HG03196 (cell line): ENCODE results near the gene ANKEF1.
"Not testable (repeated sequence)": the region's sequence is repeated elsewhere in the genome, so short reads cannot be mapped to it uniquely, and the experiment has no call there.

Experiments
- ATAC-seq: cut with Tn5 transposase; IDR thresholded peaks from one replicate; pipeline ENCODE4 v1.9.1; 2021; ENCODE audit not compliant: unreplicated experiment

Gene ANKEF1

DNA sequence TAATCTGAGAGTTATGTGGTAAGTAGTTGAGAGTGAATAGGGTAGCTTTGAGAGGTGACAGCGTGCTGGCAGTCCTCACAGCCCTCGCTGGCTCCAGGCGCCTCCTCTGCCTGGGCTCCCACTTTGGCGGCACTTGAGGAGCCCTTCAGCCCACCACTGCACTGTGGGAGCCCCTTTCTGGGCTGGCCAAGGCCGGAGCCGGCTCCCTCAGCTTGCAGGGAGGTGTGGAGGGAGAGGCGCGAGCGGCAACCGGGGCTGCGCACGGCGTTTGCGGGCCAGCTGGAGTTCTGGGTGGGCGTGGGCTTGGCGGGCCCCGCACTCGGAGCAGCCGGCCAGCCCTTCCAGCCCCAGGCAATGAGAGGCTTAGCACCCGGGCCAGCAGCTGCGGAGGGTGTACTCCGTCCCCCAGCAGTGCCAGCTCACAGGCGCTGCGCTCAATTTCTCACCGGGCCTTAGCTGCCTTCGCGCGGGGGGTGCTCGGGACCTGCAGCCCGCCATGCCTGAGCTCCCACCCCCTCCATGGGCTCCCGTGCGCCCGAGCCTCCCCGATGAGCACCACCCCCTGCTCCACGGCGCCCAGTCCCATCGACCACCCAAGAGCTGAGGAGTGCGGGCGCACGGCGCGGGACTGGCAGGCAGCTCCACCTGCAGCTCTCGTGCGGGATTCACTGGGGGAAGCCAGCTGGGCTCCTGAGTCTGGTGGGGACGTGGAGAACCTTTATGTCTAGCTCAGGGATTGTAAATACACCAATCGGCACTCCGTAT lies 3.2 kb upstream of the ANKEF1 start:
- not testable (repeated sequence) for ATAC-seq

DNA sequence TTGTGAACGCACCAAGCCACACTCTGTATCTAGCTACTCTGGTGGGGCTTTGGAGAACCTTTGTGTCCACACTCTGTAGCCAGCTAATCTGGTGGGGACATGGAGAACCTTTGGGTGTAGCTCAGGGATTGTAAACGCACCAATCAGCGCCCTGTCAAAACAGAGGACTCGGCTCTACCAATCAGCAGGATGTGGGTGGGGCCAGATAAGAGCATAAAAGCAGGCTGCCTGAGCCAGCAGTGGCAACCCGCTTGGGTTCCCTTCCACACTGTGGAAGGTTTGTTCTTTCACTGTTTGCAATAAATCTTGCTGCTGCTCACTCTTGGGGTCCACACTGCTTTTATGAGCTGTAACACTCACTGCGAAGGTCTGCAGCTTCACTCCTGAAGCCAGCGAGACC lies 2.5 kb upstream of the ANKEF1 start:
- not testable (repeated sequence) for ATAC-seq

GRCh38 chr20:10033905-10034650 lies 709 bp upstream of the ANKEF1 start:
- no peak for ATAC-seq

DNA sequence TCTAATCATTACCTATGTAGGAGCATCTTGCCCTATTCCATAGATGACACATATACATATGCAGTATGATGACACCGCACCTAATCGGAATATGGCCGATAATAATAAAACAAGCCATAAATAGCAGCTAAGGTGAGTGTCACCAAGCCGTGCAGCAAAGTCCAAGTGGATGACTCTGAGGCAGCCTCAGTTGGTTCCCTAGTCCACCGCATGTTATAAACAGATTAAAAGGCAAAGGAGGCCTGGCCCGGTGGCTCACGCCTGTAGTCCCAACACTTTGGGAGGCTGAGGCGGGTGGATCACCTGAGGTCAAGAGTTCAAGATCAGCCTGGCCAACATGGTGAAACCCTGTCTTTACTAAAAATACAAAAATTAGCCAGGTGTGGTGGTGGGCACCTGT lies 1.5 kb downstream of the ANKEF1 start:
- ATAC-seq = not testable (repeated sequence)

GRCh38 chr20:10040070-10040975 lies 5.5 kb downstream of the ANKEF1 start:
- no peak for ATAC-seq

DNA sequence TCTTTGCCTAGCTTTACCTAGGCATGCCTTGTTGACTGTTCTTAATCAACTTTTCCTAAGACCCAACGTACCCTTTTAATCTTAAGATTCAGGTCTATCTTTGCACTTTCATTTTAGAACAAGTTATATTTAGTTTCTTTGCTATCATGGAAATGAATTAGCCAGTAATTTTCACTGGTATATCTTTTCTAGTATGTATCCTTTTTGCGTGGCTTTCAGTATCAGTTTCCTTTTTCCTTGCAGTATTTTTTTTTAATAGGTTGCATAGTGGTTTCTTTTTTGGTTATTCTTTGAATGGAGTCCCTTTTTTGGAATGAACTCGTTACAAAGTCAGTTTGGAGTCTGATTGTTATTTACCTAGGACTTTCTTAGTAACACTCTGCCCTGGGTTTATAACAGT lies 7.3 kb downstream of the ANKEF1 start:
- no peak for ATAC-seq

GRCh38 chr20:10047427-10047826 lies 12.6 kb downstream of the ANKEF1 start:
- ATAC-seq = no peak

DNA sequence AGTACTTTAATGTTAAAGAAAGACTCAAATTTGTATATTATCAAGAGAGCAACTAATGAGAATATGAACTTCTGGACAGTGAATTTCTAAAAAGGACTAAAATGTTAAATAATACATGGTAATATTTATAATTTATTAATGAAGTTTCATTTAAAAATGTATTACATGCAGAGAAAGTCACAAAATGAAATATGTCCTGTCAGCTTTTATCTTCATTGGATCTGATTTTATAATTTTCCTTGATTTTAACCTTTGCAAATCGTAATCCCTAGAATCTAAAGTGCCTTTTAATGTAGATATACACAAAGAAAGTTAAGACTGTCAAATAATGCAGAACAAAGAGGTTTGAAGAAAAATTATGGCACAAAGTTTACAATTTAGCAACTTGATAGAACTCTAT lies 16.4 kb downstream of the ANKEF1 start:
- ATAC-seq = no peak

- no peak for ATAC-seq
These were observed 24.2 kb downstream of the ANKEF1 start for GRCh38 chr20:10059006-10059405.

GRCh38 chr20:10060226-10060625 lies 25.4 kb downstream of the ANKEF1 start:
- peak; percentile 85 for ATAC-seq

GRCh38 chr20:10061641-10062040 lies 26.9 kb downstream of the ANKEF1 start:
- no peak for ATAC-seq

DNA sequence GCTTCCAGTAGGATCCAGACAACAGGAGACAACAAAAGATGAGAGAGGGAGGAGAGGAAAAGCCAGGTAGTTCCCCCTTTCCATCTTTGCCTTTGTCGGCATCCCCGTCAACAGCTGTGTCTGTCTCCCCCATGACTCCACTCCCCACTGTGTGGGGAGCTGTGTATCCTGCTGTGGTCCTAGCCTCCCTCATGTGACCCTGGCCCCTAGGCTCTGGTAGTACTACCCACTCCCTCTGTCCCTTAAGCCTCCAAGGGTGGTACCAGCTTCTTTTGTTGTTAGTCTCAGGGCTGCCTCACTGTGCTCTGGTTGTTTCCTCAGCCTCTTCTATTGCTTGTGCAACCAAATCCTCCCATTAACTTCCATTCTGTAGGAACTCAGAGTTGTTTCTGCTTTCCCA lies 28.7 kb downstream of the ANKEF1 start:
- ATAC-seq = no peak

GRCh38 chr20:10064611-10065010 lies 29.8 kb downstream of the ANKEF1 start:
- no peak for ATAC-seq

- no peak for ATAC-seq
These were observed 30.5 kb downstream of the ANKEF1 start for GRCh38 chr20:10065154-10065833.

DNA sequence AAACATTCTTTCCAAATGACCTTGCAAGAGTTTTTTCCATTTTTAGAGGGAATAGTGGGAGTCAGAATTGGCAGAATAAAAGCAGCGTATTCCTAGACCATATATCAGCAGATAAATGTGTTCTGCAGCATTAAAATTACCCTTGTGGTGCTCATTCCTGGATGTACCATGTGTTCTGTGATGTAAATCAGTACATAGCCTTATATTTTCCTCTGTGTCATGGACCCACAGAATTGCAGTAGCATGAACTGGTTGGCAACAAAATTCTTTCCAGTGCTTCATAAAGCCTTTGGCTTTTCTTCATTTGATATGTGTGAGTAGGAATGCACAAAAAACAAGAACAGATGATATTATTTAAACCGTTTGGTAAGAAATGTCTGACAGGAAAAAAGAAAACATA lies 32.5 kb downstream of the ANKEF1 start:
- ATAC-seq = no peak

DNA sequence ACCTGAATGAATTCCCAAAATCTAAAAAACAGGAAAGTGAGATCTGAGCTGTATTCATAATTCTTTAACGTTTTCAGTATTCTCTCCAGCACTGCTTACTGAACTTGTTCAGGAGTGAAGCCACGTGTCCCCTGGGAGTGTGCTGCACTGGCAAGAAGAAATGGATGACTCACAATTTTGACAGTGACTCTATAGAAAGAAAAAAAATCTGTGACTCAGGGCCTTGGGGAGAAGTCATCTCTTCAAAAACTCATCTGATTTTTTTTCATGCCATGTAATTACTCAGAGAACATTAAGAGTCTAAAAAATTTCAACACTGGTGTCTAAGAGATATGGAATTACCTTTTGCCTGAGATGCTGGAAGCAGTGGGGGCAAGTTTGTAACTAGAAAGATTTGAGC lies 39.7 kb downstream of the ANKEF1 start:
- ATAC-seq = peak; percentile 59

DNA sequence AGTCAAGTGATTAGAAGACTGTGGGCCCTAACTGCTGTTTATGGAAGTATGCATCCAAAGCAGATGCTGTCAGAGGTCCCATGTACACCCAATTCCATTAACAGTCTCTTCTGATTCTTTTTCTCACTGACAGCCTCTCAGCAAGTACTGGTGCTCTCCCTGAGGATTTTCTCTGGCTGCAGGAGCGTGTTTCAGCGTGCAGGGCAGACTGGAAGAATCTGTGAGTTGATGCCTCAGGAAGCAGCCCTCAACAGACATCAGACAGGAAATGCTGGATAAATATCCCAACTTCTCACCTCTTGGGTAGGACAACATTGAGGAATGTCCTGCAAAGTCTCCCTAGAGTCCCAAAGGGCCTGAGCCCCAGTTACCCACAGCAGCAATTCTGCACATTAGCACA lies 40.8 kb downstream of the ANKEF1 start:
- ATAC-seq = no peak

GRCh38 chr20:10076126-10077080 lies 41.6 kb downstream of the ANKEF1 start:
- no peak for ATAC-seq

DNA sequence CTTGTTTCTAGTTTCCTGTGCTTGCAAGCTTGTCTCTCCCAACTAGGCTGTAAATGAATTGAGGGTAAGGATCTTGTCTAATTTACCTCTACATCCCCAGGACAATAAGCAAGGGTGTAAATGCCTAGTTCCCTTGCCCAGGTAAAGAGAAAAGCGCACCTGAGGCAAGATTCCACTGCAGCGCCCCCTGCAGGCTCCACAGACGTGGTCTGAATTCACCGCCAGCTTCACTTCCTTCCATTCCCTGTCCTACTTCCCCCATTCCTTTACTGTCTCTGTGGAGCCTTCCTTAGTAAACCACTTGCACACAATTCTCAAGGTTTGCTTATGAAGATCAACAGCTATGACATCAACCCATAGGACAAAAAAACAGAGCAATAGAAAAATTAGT lies 42.3 kb downstream of the ANKEF1 start:
- no peak for ATAC-seq

DNA sequence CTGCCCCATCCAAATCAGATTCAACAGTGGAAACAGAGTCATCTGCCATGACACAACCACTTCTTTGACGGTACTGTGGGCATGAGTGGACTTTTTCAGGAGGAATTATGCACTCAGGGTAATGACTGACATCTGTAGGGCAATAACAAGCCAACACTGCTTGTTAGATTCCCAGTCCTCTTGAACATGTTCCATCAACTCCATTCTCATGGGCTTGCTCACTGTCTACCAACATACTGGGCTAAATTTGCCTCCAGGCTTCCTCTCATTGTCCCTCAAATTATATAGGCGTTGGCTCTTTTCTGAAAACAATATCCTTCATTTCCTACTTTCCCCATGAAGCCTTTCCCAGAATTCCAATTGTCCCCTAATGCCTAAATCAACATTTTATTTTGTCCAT lies 43.1 kb downstream of the ANKEF1 start:
- ATAC-seq = no peak
